GM18519 (cell line): Measurements from ENCODE around the gene RACGAP1.
"Not testable (repeated sequence)": the region's sequence is repeated elsewhere in the genome, so short reads cannot be mapped to it uniquely, and the experiment has no call there.

Experiments used
- ATAC-seq: cut with Tn5 transposase; IDR thresholded peaks from one replicate; pipeline ENCODE4 v1.9.1; 2021; ENCODE audit warnings: mild to moderate bottlenecking, moderate library complexity; ENCODE audit not compliant: unreplicated experiment, low FRiP score

Gene RACGAP1

GRCh38 chr12:49989400-49989799, 35.9 kb downstream of the RACGAP1 start:
- ATAC-seq, result not testable (repeated sequence)

GRCh38 chr12:49987625-49988303, 37.5 kb downstream of the RACGAP1 start:
- ATAC-seq, result no peak

- ATAC-seq, result not testable (repeated sequence)
These were observed 38.8 kb downstream of the RACGAP1 start for GRCh38 chr12:49986476-49986875.

- no peak for ATAC-seq
These were observed 39.3 kb downstream of the RACGAP1 start for GRCh38 chr12:49985981-49986380.

GRCh38 chr12:49984476-49985359, 40.6 kb downstream of the RACGAP1 start:
- no peak for ATAC-seq

- ATAC-seq, result no peak
These were observed 41.4 kb downstream of the RACGAP1 start for GRCh38 chr12:49983892-49984291.

- no peak for ATAC-seq
These were observed 42.8 kb downstream of the RACGAP1 start for GRCh38 chr12:49982246-49983087.

GRCh38 chr12:49980501-49981349, 44.6 kb downstream of the RACGAP1 start:
- no peak for ATAC-seq

- no peak for ATAC-seq
These were observed 45.5 kb downstream of the RACGAP1 start for GRCh38 chr12:49979791-49980190.

GRCh38 chr12:49979016-49979586, 46.2 kb downstream of the RACGAP1 start:
- ATAC-seq, result no peak

- no peak for ATAC-seq
These were observed 47.2 kb downstream of the RACGAP1 start for GRCh38 chr12:49978125-49978524.

- no peak for ATAC-seq
These were observed 48.7 kb downstream of the RACGAP1 start for GRCh38 chr12:49976557-49976956.

- ATAC-seq, result no peak
These were observed 50.0 kb downstream of the RACGAP1 start for GRCh38 chr12:49975318-49975761.

GRCh38 chr12:49974677-49975317, 50.5 kb downstream of the RACGAP1 start:
- ATAC-seq, result no peak

- ATAC-seq, result no peak
These were observed 51.0 kb downstream of the RACGAP1 start for GRCh38 chr12:49974231-49974675.

- no peak for ATAC-seq
These were observed 51.9 kb downstream of the RACGAP1 start for GRCh38 chr12:49973361-49973830.

GRCh38 chr12:49972641-49973360, 52.5 kb downstream of the RACGAP1 start, which contains the start of gene AQP6:
TSS of gene AQP6 (plus strand) at chr12:49972947. CDS start at chr12:49973174, 227 bp downstream.
- no peak for ATAC-seq

GRCh38 chr12:49972129-49972528, 53.2 kb downstream of the RACGAP1 start:
- no peak for ATAC-seq
